A204.1 (cell line): ENCODE measurements around the gene PAX5.

Source experiments
- FAIRE-seq: peaks from 2 replicates; lab custom pipeline; 2012; peaks lifted over from hg19 to GRCh38; lab: Jason Lieb, UNC

PAX5 gene

DNA sequence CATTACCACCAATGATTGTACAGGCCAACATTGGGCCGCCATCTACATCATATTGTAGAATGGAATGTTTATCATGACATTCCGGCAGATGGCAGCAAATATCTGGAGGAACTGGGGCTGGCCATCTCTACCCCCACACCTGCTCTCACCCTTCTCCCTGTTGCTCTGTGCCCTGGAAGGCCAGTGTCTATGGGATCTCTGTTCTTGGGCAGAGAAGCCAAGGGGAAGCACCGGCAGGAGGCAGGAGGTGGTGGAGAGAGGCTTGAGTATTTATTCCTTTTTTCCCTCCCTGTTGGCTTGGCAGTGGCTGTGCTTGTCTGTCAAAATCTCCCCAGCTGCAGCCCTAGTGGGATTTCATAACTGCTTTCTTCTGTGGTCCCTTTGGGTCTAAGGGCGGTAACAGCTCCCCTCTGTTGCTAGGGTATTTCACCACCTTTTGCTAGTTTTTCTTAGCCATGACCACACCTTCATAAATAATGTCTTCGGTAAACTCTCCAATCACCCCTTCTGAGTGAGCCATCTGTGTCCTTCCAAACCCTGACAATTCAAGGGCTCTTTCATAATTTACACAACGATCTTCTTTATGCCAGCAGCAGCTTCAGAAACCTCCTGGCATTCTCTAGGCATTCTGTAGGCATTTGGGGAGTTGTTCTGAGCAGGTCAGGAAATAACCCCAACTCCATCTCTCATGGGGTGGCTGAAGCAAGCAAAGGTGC lies 235.6 kb downstream of the PAX5 start:
- FAIRE-seq, result no peak

GRCh38 chr9:36797471-36798220 lies 236.4 kb downstream of the PAX5 start:
- no peak for FAIRE-seq

- FAIRE-seq, result no peak
Measured at GRCh38 chr9:36796671-36797419, 237.2 kb downstream of the PAX5 start.

DNA sequence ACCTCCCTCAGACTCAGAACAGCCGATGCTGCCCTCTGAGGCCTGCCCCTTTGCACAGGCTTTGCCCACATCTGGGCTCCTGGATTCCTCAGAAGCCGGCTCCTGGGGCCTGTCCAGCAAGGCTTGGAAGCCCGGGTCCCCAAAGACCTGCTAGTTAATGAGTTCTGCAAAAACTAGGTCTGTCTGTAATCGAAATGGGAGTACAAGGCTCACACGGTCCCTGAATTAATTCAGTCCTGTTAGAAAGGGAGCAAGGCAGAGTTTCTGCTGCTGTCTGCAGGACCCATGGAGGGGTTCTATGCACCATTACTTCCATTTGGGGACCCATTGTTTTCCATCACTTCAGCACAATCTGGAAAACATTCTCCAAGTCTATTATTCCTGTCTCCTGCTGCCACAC lies 239.6 kb downstream of the PAX5 start:
- FAIRE-seq, result no peak

GRCh38 chr9:36793277-36793676 lies 240.8 kb downstream of the PAX5 start:
- FAIRE-seq, result no peak

- FAIRE-seq, result no peak
Measured at GRCh38 chr9:36791222-36791950, 242.7 kb downstream of the PAX5 start.

DNA sequence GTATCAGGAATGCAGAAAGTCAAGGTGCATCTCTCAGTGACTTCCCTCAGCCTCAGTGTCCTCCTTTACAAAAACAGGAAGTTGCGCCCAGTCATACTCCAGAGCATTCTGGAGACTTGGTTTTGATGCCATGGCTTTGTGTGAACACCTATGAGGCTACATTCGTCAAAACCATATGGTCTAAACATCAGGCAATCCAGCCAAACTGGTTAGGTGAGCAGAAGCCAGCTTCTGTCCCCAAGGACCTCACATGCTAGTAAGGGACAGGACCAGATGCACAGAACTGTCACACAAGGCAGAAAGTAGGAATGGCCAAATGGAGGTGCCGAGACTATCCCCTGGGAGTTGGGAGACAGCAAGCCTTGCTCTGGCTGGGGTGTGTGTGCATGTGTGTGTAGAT lies 244.2 kb downstream of the PAX5 start:
- no peak for FAIRE-seq

DNA sequence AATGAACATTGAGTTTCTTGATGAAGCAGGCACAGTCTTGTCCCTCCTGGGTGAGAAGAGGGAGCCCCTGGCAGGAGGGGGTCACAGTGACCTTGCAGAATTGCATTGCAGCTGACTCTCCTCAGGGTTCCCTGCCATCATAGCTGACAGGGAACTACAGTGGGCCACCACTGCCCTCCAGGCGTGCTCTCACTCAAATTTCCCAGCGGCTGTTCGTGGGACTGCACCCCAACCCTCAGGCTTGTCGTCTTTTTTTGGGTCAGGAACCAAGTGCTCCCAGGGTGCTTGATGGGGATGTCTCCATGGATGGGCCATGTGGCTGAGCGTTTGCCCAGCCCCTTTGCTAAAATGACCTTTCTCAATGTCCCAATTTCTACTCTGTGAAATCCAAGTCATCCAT lies 245.5 kb downstream of the PAX5 start:
- FAIRE-seq, result no peak

- FAIRE-seq, result no peak
Measured at GRCh38 chr9:36787709-36788108, 246.4 kb downstream of the PAX5 start.
